Urinary bladder (tissue), 4 donors: ENCODE data around the gene FAM81B. TPM values are rescaled to one million over a fixed set of nuclear protein-coding genes. Genes with fewer than 3 reads are reported as not detected.

Experiments
- DNase-seq: peaks from one replicate; pipeline ENCODE4 v3.0.0-alpha.2; 2015; ENCODE audit errors: extremely low spot score
- H3K27ac ChIP-seq: one replicate; pipeline ENCODE4 v1.5.1; 2013; ENCODE audit warnings: low read depth, mild to moderate bottlenecking, moderate library complexity
- H3K36me3 ChIP-seq: one replicate; pipeline ENCODE4 v1.6.1; 2013; ENCODE audit warnings: mild to moderate bottlenecking, moderate library complexity; ENCODE audit not compliant: insufficient read depth
- H3K4me1 ChIP-seq: one replicate; pipeline ENCODE4 v1.6.1; 2013; ENCODE audit warnings: mild to moderate bottlenecking, moderate library complexity; ENCODE audit not compliant: insufficient read depth
- H3K4me3 ChIP-seq: one replicate; pipeline ENCODE4 v1.5.1; 2013; ENCODE audit warnings: low read depth, low read length
- WGBS: extraction: QIAGEN DNeasy Blood & Tissue Kit; methylation state at CpG from one replicate; pipeline ENCODE4 v1.1.7; 2013; 5-methylcytosine and 5-hydroxymethylcytosine counted together
- polyA plus RNA-seq: library from polyadenylated mRNA; stranded (reverse); fragments of 200-250 nt; gene quantifications from one replicate; pipeline ENCODE4 v1.2.3, GENCODE V29; 2013
- total RNA-seq: library from RNA; depleted of rRNA; stranded (reverse); fragments of >200 nt; gene quantifications from one replicate; pipeline ENCODE4 v1.2.3, GENCODE V29; 2014
- donor health status: healthy with polysubstance abuse.
- donor health status: healthy.

Gene FAM81B
- total and polyA plus RNA-seq, 2 donors: 0.42 TPM; not detected in 1

- H3K4me3 ChIP-seq: no peak overlapping the region
- H3K4me1 ChIP-seq: no peaks in the 10 kb centered on the region
- H3K36me3 ChIP-seq: no peaks in the 10 kb centered on the region
- DNase-seq: no peak
- 80% methylated on average over 3 of the region's 3 CpGs for WGBS
- H3K27ac ChIP-seq: no peak overlapping the region
Measured at GRCh38 chr5:95422838-95423237, 31.7 kb downstream of the FAM81B start.

- no peaks in the 10 kb centered on the region for H3K4me1 ChIP-seq
- H3K4me3 ChIP-seq: no peak overlapping the region
- 88% methylated on average over 4 of the region's 4 CpGs for WGBS
- no peak for DNase-seq
- H3K36me3 ChIP-seq: no peaks in the 10 kb centered on the region
- H3K27ac ChIP-seq: no peak overlapping the region
Measured at GRCh38 chr5:95424016-95424415, 32.9 kb downstream of the FAM81B start.

GRCh38 chr5:95424526-95424925 is 33.4 kb downstream of the FAM81B start:
- WGBS: 82% methylated on average over 1 of the region's 1 CpG
- DNase-seq: no peak
- Histone ChIP-seq H3K36me3 (no peaks in the 10 kb centered on the region), H3K4me1 (no peaks in the 10 kb centered on the region), H3K4me3 (no peak overlapping the region), H3K27ac (no peak overlapping the region)

- Histone ChIP-seq H3K4me3 (no peak overlapping the region), H3K4me1 (no peaks in the 10 kb centered on the region), H3K27ac (no peak overlapping the region), H3K36me3 (no peaks in the 10 kb centered on the region)
- 63% methylated on average over 5 of the region's 5 CpGs for WGBS
- DNase-seq: no peak
Measured at GRCh38 chr5:95426227-95426626, 35.1 kb downstream of the FAM81B start.

- no peaks in the 10 kb centered on the region for H3K4me1 ChIP-seq
- H3K27ac ChIP-seq: no peak overlapping the region
- no peak overlapping the region for H3K4me3 ChIP-seq
- DNase-seq: no peak
- 96% methylated on average over 2 of the region's 2 CpGs for WGBS
- H3K36me3 ChIP-seq: no peaks in the 10 kb centered on the region
Measured at GRCh38 chr5:95432779-95433178, 41.6 kb downstream of the FAM81B start.

GRCh38 chr5:95439801-95440493 is 48.8 kb downstream of the FAM81B start:
- Histone ChIP-seq H3K36me3 (no peaks in the 10 kb centered on the region), H3K4me1 (no peaks in the 10 kb centered on the region), H3K27ac (no peak overlapping the region), H3K4me3 (no peak overlapping the region)
- 45% methylated on average over 6 of the region's 6 CpGs for WGBS
- no peak for DNase-seq

GRCh38 chr5:95440825-95441224 is 49.7 kb downstream of the FAM81B start:
- WGBS: 60% methylated on average over 10 of the region's 10 CpGs
- DNase-seq: no peak
- H3K4me3 ChIP-seq: no peak overlapping the region
- no peak overlapping the region for H3K27ac ChIP-seq
- H3K36me3 ChIP-seq: no peaks in the 10 kb centered on the region
- H3K4me1 ChIP-seq: no peaks in the 10 kb centered on the region

- Histone ChIP-seq H3K4me3 (no peak overlapping the region), H3K4me1 (no peaks in the 10 kb centered on the region), H3K27ac (no peak overlapping the region), H3K36me3 (no peaks in the 10 kb centered on the region)
- WGBS: 56% methylated on average over 2 of the region's 2 CpGs
- no peak for DNase-seq
Measured at GRCh38 chr5:95441636-95442035, 50.5 kb downstream of the FAM81B start.

GRCh38 chr5:95445442-95445841 is 54.3 kb downstream of the FAM81B start:
- no peak overlapping the region for H3K27ac ChIP-seq
- no peak overlapping the region for H3K4me3 ChIP-seq
- no peaks in the 10 kb centered on the region for H3K36me3 ChIP-seq
- no peak for DNase-seq
- no peaks in the 10 kb centered on the region for H3K4me1 ChIP-seq
- 91% methylated on average over 2 of the region's 2 CpGs for WGBS

GRCh38 chr5:95445995-95446394 is 54.8 kb downstream of the FAM81B start:
- no peaks in the 10 kb centered on the region for H3K36me3 ChIP-seq
- 84% methylated on average over 2 of the region's 2 CpGs for WGBS
- H3K27ac ChIP-seq: no peak overlapping the region
- DNase-seq: no peak
- H3K4me1 ChIP-seq: no peaks in the 10 kb centered on the region
- no peak overlapping the region for H3K4me3 ChIP-seq

- H3K36me3 ChIP-seq: no peaks in the 10 kb centered on the region
- no peaks in the 10 kb centered on the region for H3K4me1 ChIP-seq
- 93% methylated on average over 1 of the region's 1 CpG for WGBS
- H3K4me3 ChIP-seq: no peak overlapping the region
- no peak overlapping the region for H3K27ac ChIP-seq
- DNase-seq: no peak
Measured at GRCh38 chr5:95446560-95447221, 55.5 kb downstream of the FAM81B start.

- no peaks in the 10 kb centered on the region for H3K4me1 ChIP-seq
- H3K36me3 ChIP-seq: no peaks in the 10 kb centered on the region
- H3K4me3 ChIP-seq: no peak overlapping the region
- DNase-seq: no peak
- no peak overlapping the region for H3K27ac ChIP-seq
- 64% methylated on average over 1 of the region's 1 CpG for WGBS
Measured at GRCh38 chr5:95447961-95448360, 56.8 kb downstream of the FAM81B start.

- H3K4me3 ChIP-seq: no peak overlapping the region
- no peaks in the 10 kb centered on the region for H3K4me1 ChIP-seq
- DNase-seq: no peak
- H3K27ac ChIP-seq: peak overlapping the region; percentile 23
- no peaks in the 10 kb centered on the region for H3K36me3 ChIP-seq
Measured at GRCh38 chr5:95448789-95449188, 57.6 kb downstream of the FAM81B start.

- H3K4me1 ChIP-seq: no peaks in the 10 kb centered on the region
- H3K36me3 ChIP-seq: no peaks in the 10 kb centered on the region
- WGBS: 76% methylated on average over 2 of the region's 2 CpGs
- H3K4me3 ChIP-seq: no peak overlapping the region
- no peak overlapping the region for H3K27ac ChIP-seq
- DNase-seq: no peak
Measured at GRCh38 chr5:95449460-95449859, 58.3 kb downstream of the FAM81B start.
